ENCODE measurements around the gene MANEA. TPM values are rescaled to one million over a fixed set of nuclear protein-coding genes. Genes with fewer than 3 reads are reported as not detected.

The MANEA gene
- total RNA-seq, 2 experiments from 2014 or later: 9.1 to 13.2 TPM

DNA sequence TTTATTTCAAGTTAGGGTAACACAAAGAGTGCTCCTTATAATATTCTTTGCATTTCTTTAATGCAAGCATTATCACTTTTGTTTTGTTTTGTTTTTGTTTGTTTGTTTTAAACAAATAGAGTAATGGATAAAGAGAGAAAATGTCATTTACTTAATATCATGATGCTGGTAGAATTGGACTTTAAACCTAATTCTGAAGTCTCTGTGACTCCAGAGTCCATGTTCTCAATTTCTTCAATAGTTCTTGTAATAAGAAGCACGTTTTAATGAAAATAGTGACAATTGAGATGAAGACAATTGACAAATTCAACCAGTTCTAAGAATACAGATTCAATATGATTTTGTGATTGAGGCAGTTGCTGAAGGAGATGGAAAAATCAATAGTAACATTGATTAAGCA lies 30.3 kb upstream of the MANEA start:
- H4K20me1 ChIP-seq (ENCODE audit: insufficient read depth, low read length): no peaks in the 10 kb centered on the region
- no peaks in the 10 kb centered on the region for H3K36me3 ChIP-seq (ENCODE audit: insufficient read depth, low read length)
- POLR2A ChIA-PET: no interaction called here
- no peaks in the 10 kb centered on the region for H3K4me1 ChIP-seq (ENCODE audit: insufficient read depth, low read length, poor library complexity, severe bottlenecking)
- intact Hi-C loops (cut with micrococcal nuclease; ENCODE audit: unreplicated experiment): no loop called here
- DNase-seq (ENCODE audit: low spot score): no peak
- no peak overlapping the region for H3K27ac ChIP-seq (ENCODE audit: low read depth, low read length, poor library complexity, severe bottlenecking)
- no peak overlapping the region for H3K4me3 ChIP-seq (ENCODE audit: low read depth, low read length, poor library complexity, severe bottlenecking)
- CTCF ChIA-PET (ENCODE audit: unreplicated experiment): no interaction called here
- no peak overlapping the region for H3K4me2 ChIP-seq (ENCODE audit: low read length)
- H2AFZ ChIP-seq (ENCODE audit: low read length): no peak overlapping the region
- H3K79me2 ChIP-seq (ENCODE audit: insufficient read depth, low read depth, low read length): no peaks in the 10 kb centered on the region
- no peak for TF ChIP-seq EZH2phosphoT487 (IDR thresholded peaks at IDR 0.05; ENCODE audit: borderline replicate concordance, low read depth, low read length)
- TF ChIP-seq, protein P1, sequence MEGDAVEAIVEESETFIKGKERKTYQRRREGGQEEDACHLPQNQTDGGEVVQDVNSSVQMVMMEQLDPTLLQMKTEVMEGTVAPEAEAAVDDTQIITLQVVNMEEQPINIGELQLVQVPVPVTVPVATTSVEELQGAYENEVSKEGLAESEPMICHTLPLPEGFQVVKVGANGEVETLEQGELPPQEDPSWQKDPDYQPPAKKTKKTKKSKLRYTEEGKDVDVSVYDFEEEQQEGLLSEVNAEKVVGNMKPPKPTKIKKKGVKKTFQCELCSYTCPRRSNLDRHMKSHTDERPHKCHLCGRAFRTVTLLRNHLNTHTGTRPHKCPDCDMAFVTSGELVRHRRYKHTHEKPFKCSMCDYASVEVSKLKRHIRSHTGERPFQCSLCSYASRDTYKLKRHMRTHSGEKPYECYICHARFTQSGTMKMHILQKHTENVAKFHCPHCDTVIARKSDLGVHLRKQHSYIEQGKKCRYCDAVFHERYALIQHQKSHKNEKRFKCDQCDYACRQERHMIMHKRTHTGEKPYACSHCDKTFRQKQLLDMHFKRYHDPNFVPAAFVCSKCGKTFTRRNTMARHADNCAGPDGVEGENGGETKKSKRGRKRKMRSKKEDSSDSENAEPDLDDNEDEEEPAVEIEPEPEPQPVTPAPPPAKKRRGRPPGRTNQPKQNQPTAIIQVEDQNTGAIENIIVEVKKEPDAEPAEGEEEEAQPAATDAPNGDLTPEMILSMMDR (conservative IDR thresholded peaks at IDR 0.05; ENCODE audit: low read length): no peak
- no peaks in the 10 kb centered on the region for H3K9me3 ChIP-seq (ENCODE audit: low read length)
- no TSS peak for BruUV-seq (replicated peaks)
- H3K9me2 ChIP-seq (ENCODE audit: insufficient read depth, low read length): no peaks in the 10 kb centered on the region

DNA sequence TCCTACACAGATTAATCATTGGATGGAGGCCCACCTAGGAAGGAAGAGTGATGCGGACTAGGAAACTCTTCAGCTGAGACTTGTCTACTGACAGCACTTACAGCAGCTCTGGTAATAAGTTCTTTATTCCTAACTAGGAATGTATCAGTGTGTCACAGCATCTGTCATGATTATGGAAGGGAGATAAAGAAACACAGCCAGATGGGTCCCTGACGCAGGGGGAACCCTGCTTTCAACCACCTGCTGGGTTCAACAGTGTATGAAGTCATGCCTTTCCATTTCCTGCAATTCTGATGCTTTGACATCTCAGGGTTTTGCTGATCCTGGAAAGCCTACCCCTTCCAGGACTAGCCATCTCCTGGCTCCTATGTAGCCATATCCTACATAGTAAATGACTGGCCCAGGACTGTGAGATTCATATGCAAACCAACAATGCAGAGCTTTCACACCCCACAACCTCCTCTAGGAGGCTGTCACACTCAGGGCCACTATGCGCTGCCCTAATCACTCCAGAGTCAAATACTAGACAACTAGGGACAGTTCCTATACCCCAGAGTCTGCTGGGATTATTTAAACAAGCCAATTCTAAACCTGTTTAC lies 29.0 kb upstream of the MANEA start:
- Histone ChIP-seq H3K36me3 (ENCODE audit: insufficient read depth, low read length) (no peaks in the 10 kb centered on the region), H3K4me1 (ENCODE audit: insufficient read depth, low read length, poor library complexity, severe bottlenecking) (no peaks in the 10 kb centered on the region), H3K4me2 (ENCODE audit: low read length) (no peak overlapping the region), H2AFZ (ENCODE audit: low read length) (no peak overlapping the region), H3K79me2 (ENCODE audit: insufficient read depth, low read depth, low read length) (no peaks in the 10 kb centered on the region), H3K9me2 (ENCODE audit: insufficient read depth, low read length) (no peaks in the 10 kb centered on the region), H3K27ac (ENCODE audit: low read depth, low read length, poor library complexity, severe bottlenecking) (no peak overlapping the region), H3K4me3 (ENCODE audit: low read depth, low read length, poor library complexity, severe bottlenecking) (no peak overlapping the region), H4K20me1 (ENCODE audit: insufficient read depth, low read length) (no peaks in the 10 kb centered on the region), H3K9me3 (ENCODE audit: low read length) (no peaks in the 10 kb centered on the region)
- TF ChIP-seq, protein P1 (conservative IDR thresholded peaks at IDR 0.05; ENCODE audit: low read length): no peak
- CTCF ChIA-PET (ENCODE audit: unreplicated experiment): no interaction called here
- no peak for DNase-seq (ENCODE audit: low spot score)
- intact Hi-C loops (cut with micrococcal nuclease; ENCODE audit: unreplicated experiment): no loop called here
- POLR2A ChIA-PET: no interaction called here
- BruUV-seq (replicated peaks): no TSS peak

DNA sequence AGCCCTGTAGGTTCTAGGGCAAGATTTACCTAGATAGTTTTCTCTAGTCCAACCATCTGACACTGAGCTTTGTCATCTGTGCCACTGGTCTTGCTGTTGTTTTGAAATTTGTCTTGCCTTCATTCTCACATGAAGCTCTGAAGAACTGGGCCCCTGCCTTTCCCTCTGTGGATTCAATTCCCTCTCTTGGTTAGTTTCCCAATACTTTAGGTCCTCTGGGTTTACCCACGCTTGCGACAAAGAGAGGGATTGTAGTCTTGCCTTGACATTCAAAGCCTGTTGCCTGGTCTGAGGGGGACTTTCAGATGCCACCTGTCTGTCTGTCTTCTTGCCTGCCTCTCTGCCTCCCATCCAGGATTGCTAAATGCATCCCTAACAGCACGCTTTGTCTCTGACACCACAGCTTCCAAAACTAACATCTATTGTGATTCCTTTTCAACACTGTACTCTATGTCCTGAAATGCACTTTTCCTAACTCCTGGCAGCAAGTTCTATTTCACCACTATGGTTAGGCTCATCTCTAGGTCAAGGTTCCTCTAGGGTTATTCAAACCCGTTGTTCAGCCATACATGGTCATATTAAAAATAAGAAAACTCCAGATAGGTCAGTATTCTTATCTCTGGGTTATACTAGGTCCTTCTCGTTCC lies 25.5 kb upstream of the MANEA start:
- Histone ChIP-seq H2AFZ (ENCODE audit: low read length) (no peak overlapping the region), H3K4me1 (ENCODE audit: insufficient read depth, low read length, poor library complexity, severe bottlenecking) (no peaks in the 10 kb centered on the region), H3K36me3 (ENCODE audit: insufficient read depth, low read length) (no peaks in the 10 kb centered on the region), H3K9me3 (ENCODE audit: low read length) (no peaks in the 10 kb centered on the region), H3K27ac (ENCODE audit: low read depth, low read length, poor library complexity, severe bottlenecking) (no peak overlapping the region), H3K79me2 (ENCODE audit: insufficient read depth, low read depth, low read length) (no peaks in the 10 kb centered on the region), H3K4me2 (ENCODE audit: low read length) (no peak overlapping the region), H3K9me2 (ENCODE audit: insufficient read depth, low read length) (no peaks in the 10 kb centered on the region), H3K4me3 (ENCODE audit: low read depth, low read length, poor library complexity, severe bottlenecking) (no peak overlapping the region), H4K20me1 (ENCODE audit: insufficient read depth, low read length) (no peaks in the 10 kb centered on the region)
- ChIA-PET POLR2A (no interaction called here), CTCF (ENCODE audit: unreplicated experiment) (no interaction called here)
- DNase-seq (ENCODE audit: low spot score): no peak
- no peak for TF ChIP-seq EZH2phosphoT487 (IDR thresholded peaks at IDR 0.05; ENCODE audit: borderline replicate concordance, low read depth, low read length)
- TF ChIP-seq, protein P1 (conservative IDR thresholded peaks at IDR 0.05; ENCODE audit: low read length): no peak
- no TSS peak for BruUV-seq (replicated peaks)
- intact Hi-C loops (cut with micrococcal nuclease; ENCODE audit: unreplicated experiment): no loop called here
